NCI-H748 (cell line): ENCODE measurements around the gene TMED1.

Source experiments
- DNase-seq: peaks from one replicate; lab custom pipeline; 2025; ENCODE audit not compliant: unreplicated experiment; lab: John Stamatoyannopoulos, UW

The TMED1 gene

GRCh38 chr19:10832939-10833296 is 3.1 kb downstream of the TMED1 start:
- no peak for DNase-seq

- DNase-seq, result no peak
Measured at GRCh38 chr19:10831987-10832938, 3.7 kb downstream of the TMED1 start.

- no peak for DNase-seq
Measured at GRCh38 chr19:10830931-10831779, 4.9 kb downstream of the TMED1 start.

GRCh38 chr19:10830370-10830769 is 5.6 kb downstream of the TMED1 start:
- no peak for DNase-seq

GRCh38 chr19:10829967-10830366 is 6.0 kb downstream of the TMED1 start:
- DNase-seq, result no peak

GRCh38 chr19:10828981-10829821 is 6.8 kb downstream of the TMED1 start:
- no peak for DNase-seq

GRCh38 chr19:10826846-10827245 is 9.2 kb downstream of the TMED1 start:
- DNase-seq, result no peak

- DNase-seq, result no peak
Measured at GRCh38 chr19:10826231-10826630, 9.8 kb downstream of the TMED1 start.

GRCh38 chr19:10823690-10824089 is 12.3 kb downstream of the TMED1 start:
- no peak for DNase-seq

- no peak for DNase-seq
Measured at GRCh38 chr19:10820173-10820572, 15.8 kb downstream of the TMED1 start.

- no peak for DNase-seq
Measured at GRCh38 chr19:10819124-10820060, 16.6 kb downstream of the TMED1 start.

- DNase-seq, result no peak
Measured at GRCh38 chr19:10818301-10819123, 17.5 kb downstream of the TMED1 start.

- no peak for DNase-seq
Measured at GRCh38 chr19:10817291-10818038, 18.5 kb downstream of the TMED1 start.

GRCh38 chr19:10816691-10817090 is 19.3 kb downstream of the TMED1 start:
- DNase-seq, result no peak

GRCh38 chr19:10815969-10816644 is 19.9 kb downstream of the TMED1 start:
- no peak for DNase-seq

GRCh38 chr19:10815007-10815536 is 20.9 kb downstream of the TMED1 start:
- DNase-seq, result no peak

GRCh38 chr19:10812902-10813404 is 23.1 kb downstream of the TMED1 start:
- no peak for DNase-seq
